Natural killer cell treated with Interleukin-12 subunit alpha and Interleukin-12 subunit beta and Interleukin-15 and Interleukin-18, amount 100 ng/mL, for 72 hours (primary cell): ENCODE data around the gene NHEJ1. TPM values are rescaled to one million over a fixed set of nuclear protein-coding genes. Genes with fewer than 3 reads are reported as not detected.
A peak's percentile ranks its signal among the peaks of the same experiment; 100 is the strongest.

ENCODE experiments used
- ATAC-seq, 2 donors: fragments of 150-1000 bp; cut with Tn5 transposase in 1 of 2; sonication (Bioruptor Pico), chemical (Tn5 transposase) in 1 of 2; 2 replicates each; pipeline ENCODE4 v1.10.0; 2021
- DNase-seq: peaks from one replicate; pipeline ENCODE4 v3.0.0; 2022; ENCODE audit warnings: low spot score
- H3K27ac Mint-ChIP-seq, 2 donors: 1 replicate in 1 of 2; 2 replicates in 1 of 2; pipeline ENCODE4 v1.8.0; 2022; ENCODE audit warnings: mixed read lengths in 2 of 2, mild to moderate bottlenecking in 1 of 2, moderate library complexity in 1 of 2
- H3K27me3 Mint-ChIP-seq, 2 donors: 1 replicate in 1 of 2; 2 replicates in 1 of 2; pipeline ENCODE4 v1.8.0; 2022; ENCODE audit warnings: mixed read lengths in 2 of 2
- H3K36me3 Mint-ChIP-seq: one replicate; pipeline ENCODE4 v1.8.0; 2022; ENCODE audit warnings: mixed read lengths
- H3K4me1 Mint-ChIP-seq, 2 donors: 1 replicate in 1 of 2; 2 replicates in 1 of 2; pipeline ENCODE4 v1.8.0; 2022; ENCODE audit warnings: low read depth in 2 of 2, mixed read lengths in 2 of 2, mild to moderate bottlenecking in 1 of 2
- H3K4me3 Mint-ChIP-seq: one replicate; pipeline ENCODE4 v1.8.0; 2022; ENCODE audit warnings: mixed read lengths
- H3K9me3 Mint-ChIP-seq: 2 replicates; pipeline ENCODE4 v1.8.0; 2022; ENCODE audit warnings: mixed read lengths
- total RNA-seq, 2 donors: library from RNA; stranded (reverse); gene quantifications; one replicate each; pipeline ENCODE4 v1.2.3, GENCODE V29; 2022

NHEJ1 gene
- total RNA-seq, 2 donors from 2014 or later, result 17.9 to 18.8 TPM

- Mint-ChIP-seq H3K9me3 (no peaks in the 10 kb centered on the region), H3K4me3 (no peak overlapping the region), H3K27ac (no peak overlapping the region), H3K36me3 (no peaks in the 10 kb centered on the region), H3K27me3 (no peaks in the 10 kb centered on the region), H3K4me1 (peaks cover 7 to 11% of the 10 kb centered on the region in 2 donors)
- DNase-seq, result no peak
- ATAC-seq, result no peak
Observed at GRCh38 chr2:219118504-219118903, 42.1 kb downstream of the NHEJ1 start.

GRCh38 chr2:219116776-219117646 is 43.6 kb downstream of the NHEJ1 start:
- H3K36me3 Mint-ChIP-seq, result no peaks in the 10 kb centered on the region
- H3K27me3 Mint-ChIP-seq, result no peaks in the 10 kb centered on the region
- H3K9me3 Mint-ChIP-seq, result no peaks in the 10 kb centered on the region
- no peak for DNase-seq
- peaks cover 0 to 4% of the 10 kb centered on the region in 2 donors for H3K4me1 Mint-ChIP-seq
- H3K27ac Mint-ChIP-seq, result no peak overlapping the region
- no peak overlapping the region for H3K4me3 Mint-ChIP-seq
- no peak for ATAC-seq

- Mint-ChIP-seq H3K9me3 (no peaks in the 10 kb centered on the region), H3K27ac (no peak overlapping the region), H3K36me3 (no peaks in the 10 kb centered on the region), H3K27me3 (no peaks in the 10 kb centered on the region), H3K4me1 (peaks cover 6 to 11% of the 10 kb centered on the region in 2 donors), H3K4me3 (no peak overlapping the region)
- ATAC-seq (peak in 1 of 2 donors; percentile 52), DNase-seq (no peak)
Observed at GRCh38 chr2:219112651-219113338, 47.8 kb downstream of the NHEJ1 start.

- DNase-seq (no peak), ATAC-seq (no peak)
- H3K27ac Mint-ChIP-seq, result no peak overlapping the region
- peaks cover 6 to 11% of the 10 kb centered on the region in 2 donors for H3K4me1 Mint-ChIP-seq
- no peak overlapping the region for H3K4me3 Mint-ChIP-seq
- no peaks in the 10 kb centered on the region for H3K9me3 Mint-ChIP-seq
- no peaks in the 10 kb centered on the region for H3K36me3 Mint-ChIP-seq
- H3K27me3 Mint-ChIP-seq, result no peaks in the 10 kb centered on the region
Observed at GRCh38 chr2:219112062-219112406, 48.6 kb downstream of the NHEJ1 start.

GRCh38 chr2:219111375-219112061 is 49.1 kb downstream of the NHEJ1 start:
- H3K27ac Mint-ChIP-seq, result no peak overlapping the region
- peaks cover 6 to 11% of the 10 kb centered on the region in 2 donors for H3K4me1 Mint-ChIP-seq
- no peaks in the 10 kb centered on the region for H3K36me3 Mint-ChIP-seq
- DNase-seq, result no peak
- H3K4me3 Mint-ChIP-seq, result no peak overlapping the region
- H3K27me3 Mint-ChIP-seq, result no peaks in the 10 kb centered on the region
- no peak for ATAC-seq
- H3K9me3 Mint-ChIP-seq, result no peaks in the 10 kb centered on the region

GRCh38 chr2:219109471-219109870 is 51.1 kb downstream of the NHEJ1 start:
- Mint-ChIP-seq H3K27ac (no peak overlapping the region), H3K4me3 (no peak overlapping the region), H3K36me3 (no peaks in the 10 kb centered on the region), H3K4me1 (peaks cover 10 to 16% of the 10 kb centered on the region in 2 donors), H3K9me3 (no peaks in the 10 kb centered on the region), H3K27me3 (no peaks in the 10 kb centered on the region)
- DNase-seq, result no peak
- peak in 1 of 2 donors; percentile 52 for ATAC-seq

GRCh38 chr2:219107758-219108157 is 52.9 kb downstream of the NHEJ1 start:
- H3K4me1 Mint-ChIP-seq, result peaks cover 14 to 16% of the 10 kb centered on the region in 2 donors
- DNase-seq (no peak), ATAC-seq (no peak)
- no peak overlapping the region for H3K4me3 Mint-ChIP-seq
- H3K36me3 Mint-ChIP-seq, result no peaks in the 10 kb centered on the region
- H3K9me3 Mint-ChIP-seq, result no peaks in the 10 kb centered on the region
- no peaks in the 10 kb centered on the region for H3K27me3 Mint-ChIP-seq
- no peak overlapping the region for H3K27ac Mint-ChIP-seq

- H3K27me3 Mint-ChIP-seq, result no peaks in the 10 kb centered on the region
- no peaks in the 10 kb centered on the region for H3K9me3 Mint-ChIP-seq
- H3K27ac Mint-ChIP-seq, result no peak overlapping the region
- no peaks in the 10 kb centered on the region for H3K36me3 Mint-ChIP-seq
- H3K4me3 Mint-ChIP-seq, result no peak overlapping the region
- DNase-seq (no peak), ATAC-seq (no peak)
- peaks cover 14 to 16% of the 10 kb centered on the region in 2 donors for H3K4me1 Mint-ChIP-seq
Observed at GRCh38 chr2:219106251-219106650, 54.4 kb downstream of the NHEJ1 start.

GRCh38 chr2:219104107-219105035 is 56.2 kb downstream of the NHEJ1 start:
- peak; percentile 57 to 69 for ATAC-seq
- no peak for DNase-seq

GRCh38 chr2:219099329-219099728 is 61.3 kb downstream of the NHEJ1 start:
- Mint-ChIP-seq H3K9me3 (no peaks in the 10 kb centered on the region), H3K36me3 (no peaks in the 10 kb centered on the region), H3K4me1 (peaks cover 0 to 4% of the 10 kb centered on the region in 2 donors), H3K4me3 (no peak overlapping the region), H3K27ac (no peak overlapping the region), H3K27me3 (no peaks in the 10 kb centered on the region)
- DNase-seq, result no peak
- ATAC-seq, result no peak

More at GRCh38 chr2:219104107-219105035, 56.2 kb downstream of the NHEJ1 start:
- Mint-ChIP-seq H3K9me3 (no peaks in the 10 kb centered on the region), H3K4me1 (peaks cover 8 to 9% of the 10 kb centered on the region in 2 donors), H3K27me3 (no peaks in the 10 kb centered on the region), H3K36me3 (no peaks in the 10 kb centered on the region), H3K4me3 (no peak overlapping the region), H3K27ac (no peak overlapping the region)

GRCh38 chr2:219095406-219095935 is 65.1 kb downstream of the NHEJ1 start:
- no peak for DNase-seq
- no peaks in the 10 kb centered on the region for H3K4me1 Mint-ChIP-seq
- no peak overlapping the region for H3K4me3 Mint-ChIP-seq
- H3K36me3 Mint-ChIP-seq, result no peaks in the 10 kb centered on the region
- H3K9me3 Mint-ChIP-seq, result no peaks in the 10 kb centered on the region
- no peaks in the 10 kb centered on the region for H3K27me3 Mint-ChIP-seq
- ATAC-seq, result no peak
- H3K27ac Mint-ChIP-seq, result no peak overlapping the region

- DNase-seq (no peak), ATAC-seq (no peak)
- Mint-ChIP-seq H3K4me3 (no peak overlapping the region), H3K27ac (no peak overlapping the region), H3K9me3 (no peaks in the 10 kb centered on the region), H3K4me1 (no peaks in the 10 kb centered on the region), H3K27me3 (no peaks in the 10 kb centered on the region), H3K36me3 (peaks cover 2% of the 10 kb centered on the region)
Observed at GRCh38 chr2:219094171-219094570, 66.4 kb downstream of the NHEJ1 start.
